Smooth muscle cell (in vitro differentiated cells): ENCODE data around the gene ENAH. TPM values are rescaled to one million over a fixed set of nuclear protein-coding genes. Genes with fewer than 3 reads are reported as not detected.
A peak's percentile ranks its signal among the peaks of the same experiment; 100 is the strongest.

Experiments
- DNase-seq: peaks from one replicate; lab custom pipeline; 2025; ENCODE audit not compliant: unreplicated experiment; lab: John Stamatoyannopoulos, UW
- H2AFZ ChIP-seq: fragments of 200-600 bp; sonication (generic); 2 replicates; pipeline ENCODE4 v1.6.0; 2016; ENCODE audit warnings: antibody characterized with exemption, low read depth, mild to moderate bottlenecking
- H3F3A ChIP-seq: fragments of 200-600 bp; sonication (generic); 2 replicates; pipeline ENCODE4 v1.6.0; 2017; ENCODE audit warnings: antibody characterized with exemption, low read depth
- H3K27ac ChIP-seq: fragments of 200-600 bp; sonication (generic); 2 replicates; pipeline ENCODE4 v1.5.1; 2016; ENCODE audit warnings: low read depth, mild to moderate bottlenecking
- H3K27me3 ChIP-seq: fragments of 200-600 bp; sonication (generic); 2 replicates; pipeline ENCODE4 v1.6.1; 2016; ENCODE audit warnings: low read depth, mild to moderate bottlenecking
- H3K36me3 ChIP-seq: fragments of 200-600 bp; sonication (generic); 2 replicates; pipeline ENCODE4 v1.5.1; 2016; ENCODE audit warnings: low read depth
- H3K4me1 ChIP-seq: fragments of 200-600 bp; sonication (generic); 2 replicates; pipeline ENCODE4 v1.5.1; 2016; ENCODE audit warnings: low read depth
- H3K4me2 ChIP-seq: fragments of 200-600 bp; sonication (generic); 2 replicates; pipeline ENCODE4 v1.6.0; 2016; ENCODE audit warnings: mild to moderate bottlenecking
- H3K4me3 ChIP-seq: fragments of 200-600 bp; sonication (generic); 2 replicates; pipeline ENCODE4 v1.5.1; 2016; ENCODE audit warnings: mild to moderate bottlenecking
- H3K79me2 ChIP-seq: fragments of 200-600 bp; sonication (generic); 2 replicates; pipeline ENCODE4 v1.6.0; 2016; ENCODE audit warnings: low read depth, mild to moderate bottlenecking
- H3K9ac ChIP-seq: fragments of 200-600 bp; sonication (generic); 2 replicates; pipeline ENCODE4 v1.6.0; 2016; ENCODE audit warnings: low read depth
- H3K9me3 ChIP-seq: fragments of 200-600 bp; sonication (generic); replicated peaks from 2 replicates; pipeline ENCODE4 v1.5.1; 2016; ENCODE audit warnings: low read depth
- H4K20me1 ChIP-seq: fragments of 200-600 bp; sonication (generic); 2 replicates; pipeline ENCODE4 v1.6.0; 2016; ENCODE audit warnings: low read depth
- WGBS: methylation state at CpG from one replicate; pipeline ENCODE4 v1.1.7; 2016; ENCODE audit warnings: low lambda C conversion rate; 5-methylcytosine and 5-hydroxymethylcytosine counted together
- polyA plus RNA-seq: library from polyadenylated mRNA; unstranded; fragments of >200 nt; fragmentation: Nextera tagmentation; extraction: Ambion mirVana; gene quantifications from 2 replicates; pipeline ENCODE4 v1.2.1, GENCODE V29; 2016
- total RNA-seq: library from RNA; depleted of rRNA; stranded (reverse); fragments of >200 nt; gene quantifications from 2 replicates; pipeline ENCODE4 v1.2.3, GENCODE V29; 2014
- TF ChIP-seq, protein P1 (sequence below): fragments of 200-600 bp; sonication (generic); IDR thresholded peaks from 2 replicates; pipeline ENCODE4 v1.5.1; 2017; ENCODE audit warnings: borderline replicate concordance, mild to moderate bottlenecking, antibody characterized with exemption; ENCODE audit not compliant: insufficient read depth, poor library complexity, severe bottlenecking

The ENAH gene
- total and polyA plus RNA-seq, 2 experiments from 2014 or later, result 39.3 to 147 TPM

DNA sequence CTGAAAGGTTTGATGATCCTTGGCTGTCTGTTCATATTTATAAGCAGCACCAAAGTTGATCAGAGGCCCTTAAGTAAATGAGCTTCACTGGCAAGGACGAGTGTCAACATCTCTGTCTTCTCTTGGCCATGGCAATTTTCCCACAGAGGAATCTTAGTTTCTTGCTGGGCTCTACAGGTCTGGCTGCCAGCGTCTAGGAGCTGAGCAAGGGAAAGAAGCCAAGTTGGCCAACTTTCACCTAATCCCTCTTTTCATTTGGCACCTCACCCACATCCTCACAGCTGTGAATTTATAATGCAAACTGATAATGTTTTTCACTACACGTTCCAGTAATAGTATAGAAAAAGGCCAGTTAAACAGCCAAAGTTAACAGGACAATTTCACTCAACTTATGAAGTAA lies 126.0 kb downstream of the ENAH start:
- H3K4me1 ChIP-seq, result peaks cover 4% of the 10 kb centered on the region
- H4K20me1 ChIP-seq, result peaks cover 91% of the 10 kb centered on the region
- peaks cover 95% of the 10 kb centered on the region for H3K79me2 ChIP-seq
- no peak for DNase-seq
- H3K4me3 ChIP-seq, result no peak overlapping the region
- no peak overlapping the region for H3K4me2 ChIP-seq
- peaks cover 7% of the 10 kb centered on the region for H3F3A ChIP-seq
- H3K36me3 ChIP-seq, result peaks cover 5% of the 10 kb centered on the region
- WGBS, result 58% methylated on average over 3 of the region's 3 CpGs
- no peak overlapping the region for H3K9ac ChIP-seq
- H3K27me3 ChIP-seq, result no peaks in the 10 kb centered on the region
- no peak overlapping the region for H3K27ac ChIP-seq
- no peaks in the 10 kb centered on the region for H3K9me3 ChIP-seq
- no peak overlapping the region for H2AFZ ChIP-seq
- TF ChIP-seq, protein P1, sequence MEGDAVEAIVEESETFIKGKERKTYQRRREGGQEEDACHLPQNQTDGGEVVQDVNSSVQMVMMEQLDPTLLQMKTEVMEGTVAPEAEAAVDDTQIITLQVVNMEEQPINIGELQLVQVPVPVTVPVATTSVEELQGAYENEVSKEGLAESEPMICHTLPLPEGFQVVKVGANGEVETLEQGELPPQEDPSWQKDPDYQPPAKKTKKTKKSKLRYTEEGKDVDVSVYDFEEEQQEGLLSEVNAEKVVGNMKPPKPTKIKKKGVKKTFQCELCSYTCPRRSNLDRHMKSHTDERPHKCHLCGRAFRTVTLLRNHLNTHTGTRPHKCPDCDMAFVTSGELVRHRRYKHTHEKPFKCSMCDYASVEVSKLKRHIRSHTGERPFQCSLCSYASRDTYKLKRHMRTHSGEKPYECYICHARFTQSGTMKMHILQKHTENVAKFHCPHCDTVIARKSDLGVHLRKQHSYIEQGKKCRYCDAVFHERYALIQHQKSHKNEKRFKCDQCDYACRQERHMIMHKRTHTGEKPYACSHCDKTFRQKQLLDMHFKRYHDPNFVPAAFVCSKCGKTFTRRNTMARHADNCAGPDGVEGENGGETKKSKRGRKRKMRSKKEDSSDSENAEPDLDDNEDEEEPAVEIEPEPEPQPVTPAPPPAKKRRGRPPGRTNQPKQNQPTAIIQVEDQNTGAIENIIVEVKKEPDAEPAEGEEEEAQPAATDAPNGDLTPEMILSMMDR, result no peak

DNA sequence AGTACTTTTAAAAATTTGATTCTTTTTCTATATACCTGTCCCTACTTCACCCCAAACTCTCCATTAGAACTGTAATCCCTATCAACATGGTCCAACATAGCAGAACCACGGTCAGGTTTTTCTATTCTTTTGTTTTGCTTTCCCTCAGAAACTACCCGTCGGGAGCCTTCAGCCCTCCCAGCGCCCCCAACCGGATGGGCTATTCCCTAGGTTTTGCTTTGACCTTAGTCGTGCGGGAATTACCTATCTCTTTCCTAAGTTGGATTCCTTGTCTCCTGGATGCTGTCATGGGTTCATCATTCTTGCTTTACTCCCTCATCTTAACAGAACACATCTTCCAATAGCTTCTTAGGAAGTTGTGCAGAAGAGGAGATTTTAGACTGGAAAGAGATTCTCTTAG lies 127.5 kb downstream of the ENAH start:
- H3K36me3 ChIP-seq, result peaks cover 5% of the 10 kb centered on the region
- H4K20me1 ChIP-seq, result peaks cover 89% of the 10 kb centered on the region
- no peak for DNase-seq
- no peak overlapping the region for H3K4me3 ChIP-seq
- H3K9ac ChIP-seq, result no peak overlapping the region
- no peaks in the 10 kb centered on the region for H3K9me3 ChIP-seq
- H3K27ac ChIP-seq, result no peak overlapping the region
- 94% methylated on average over 7 of the region's 7 CpGs for WGBS
- H3K27me3 ChIP-seq, result no peaks in the 10 kb centered on the region
- peaks cover 93% of the 10 kb centered on the region for H3K79me2 ChIP-seq
- TF ChIP-seq, protein P1, result no peak
- H3K4me1 ChIP-seq, result peaks cover 4% of the 10 kb centered on the region
- no peak overlapping the region for H3K4me2 ChIP-seq
- H2AFZ ChIP-seq, result no peak overlapping the region
- peaks cover 9% of the 10 kb centered on the region for H3F3A ChIP-seq

DNA sequence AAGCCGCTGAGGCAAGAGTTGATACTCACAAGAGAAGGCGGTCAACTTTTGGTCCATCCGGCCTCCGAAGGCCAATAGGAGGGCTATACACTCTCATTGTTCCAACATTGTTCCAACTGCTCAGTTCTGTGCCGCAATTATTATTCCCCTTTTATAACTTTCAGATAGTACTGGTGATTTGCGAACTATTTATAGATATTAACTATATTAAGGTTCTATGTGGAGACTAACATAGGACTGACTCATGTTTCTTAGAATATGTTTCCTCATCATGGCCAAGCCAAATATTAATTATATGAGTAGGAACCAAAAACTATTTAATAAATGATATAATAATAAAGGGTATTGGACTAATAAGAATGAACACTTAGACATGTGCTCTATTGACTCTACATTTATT lies 128.4 kb downstream of the ENAH start:
- Histone ChIP-seq H3K4me2 (no peak overlapping the region), H3K4me3 (no peak overlapping the region), H3K27ac (no peak overlapping the region), H3K27me3 (no peaks in the 10 kb centered on the region), H4K20me1 (peaks cover 90% of the 10 kb centered on the region), H3K9ac (no peak overlapping the region), H3F3A (peaks cover 10% of the 10 kb centered on the region), H3K79me2 (peaks cover 93% of the 10 kb centered on the region), H3K36me3 (peaks cover 5% of the 10 kb centered on the region), H2AFZ (no peak overlapping the region), H3K9me3 (no peaks in the 10 kb centered on the region), H3K4me1 (peaks cover 6% of the 10 kb centered on the region)
- TF ChIP-seq, protein P1, result no peak
- over 99% methylated on average over 6 of the region's 6 CpGs for WGBS
- no peak for DNase-seq

DNA sequence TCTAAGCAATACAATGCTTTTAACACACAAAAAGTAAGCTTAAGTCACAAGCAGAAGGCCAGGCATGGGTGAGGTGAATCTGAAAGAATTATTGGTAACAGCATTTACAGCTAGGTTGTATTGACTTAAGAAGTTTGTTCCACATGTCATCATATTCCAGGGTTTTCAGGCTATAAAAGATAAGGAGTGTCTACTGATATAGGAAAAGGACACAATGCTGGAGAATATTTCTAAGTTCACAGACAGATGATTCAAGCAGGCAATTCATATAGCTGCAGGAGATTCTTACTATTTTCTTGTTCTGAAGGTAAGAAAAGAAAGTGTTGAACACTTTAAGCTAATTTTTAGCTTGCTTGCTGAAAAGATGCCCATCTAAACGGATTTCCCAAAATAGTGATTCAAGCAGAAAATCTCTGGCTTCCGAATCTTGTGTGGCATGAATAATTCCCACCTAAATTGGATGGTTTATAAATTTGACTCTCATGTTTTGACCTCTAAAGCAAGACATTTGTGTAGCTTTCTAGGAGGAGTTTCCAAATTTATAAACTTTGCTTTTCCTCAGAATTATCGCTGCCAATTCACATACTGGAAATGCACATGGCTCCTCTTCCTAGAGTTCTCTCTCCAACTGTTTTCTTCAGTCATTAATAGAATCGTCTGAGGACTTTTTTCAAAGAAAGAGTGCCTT lies 129.5 kb downstream of the ENAH start:
- peaks cover 90% of the 10 kb centered on the region for H4K20me1 ChIP-seq
- DNase-seq, result no peak
- H3K4me3 ChIP-seq, result no peak overlapping the region
- no peak overlapping the region for H2AFZ ChIP-seq
- WGBS, result 87% methylated on average over 4 of the region's 4 CpGs
- H3K4me1 ChIP-seq, result peaks cover 9% of the 10 kb centered on the region
- H3K79me2 ChIP-seq, result peaks cover 88% of the 10 kb centered on the region
- H3K36me3 ChIP-seq, result peaks cover 5% of the 10 kb centered on the region
- H3K4me2 ChIP-seq, result no peak overlapping the region
- peaks cover 15% of the 10 kb centered on the region for H3F3A ChIP-seq
- no peak overlapping the region for H3K9ac ChIP-seq
- TF ChIP-seq, protein P1, result no peak
- H3K27me3 ChIP-seq, result no peaks in the 10 kb centered on the region
- no peaks in the 10 kb centered on the region for H3K9me3 ChIP-seq
- peak overlapping the region; percentile 21 for H3K27ac ChIP-seq
